A549 (cell line): Measurements from ENCODE around the gene STK17A. TPM values are rescaled to one million over a fixed set of nuclear protein-coding genes. Genes with fewer than 3 reads are reported as not detected.
A peak's percentile ranks its signal among the peaks of the same experiment; 100 is the strongest.

Experiments
- ATAC-seq, 2 experiments: fragments of 200-7000 bp in 1 of 2; fragments of >200 bp in 1 of 2; cut with Nextera tagmentation in 1 of 2; cut with Tn5 transposase in 1 of 2; 3 replicates each; pipeline versions ENCODE4 v1.8.0 to v1.9.1; 2018 to 2020; ENCODE audit warnings: mild to moderate bottlenecking in 1 of 2, moderate library complexity in 1 of 2
- CTCF ChIA-PET: fragments of 300-600 bp; sonication (Branson Sonifier 250); formaldehyde crosslinking; extraction: SDS; loops from one replicate; lab custom pipeline; 2021; ENCODE audit warnings: antibody characterized with exemption, inconsistent platforms; lab: Yijun Ruan, JAX
- POLR2A ChIA-PET: fragments of 350-600 bp; formaldehyde crosslinking; extraction: SDS; loops from one replicate; lab custom pipeline; 2021; ENCODE audit warnings: antibody characterized with exemption, inconsistent platforms; lab: Yijun Ruan, JAX
- DNase-seq, 2 experiments: peaks; one replicate each; pipeline versions ENCODE4 v3.0.0 to v3.0.0-alpha.2; 2011 to 2016; ENCODE audit warnings: low read depth in 1 of 2, low spot score in 1 of 2
- FAIRE-seq: peaks from 2 replicates; lab custom pipeline; 2011; peaks lifted over from hg19 to GRCh38; lab: Jason Lieb, UNC
- H3K27ac ChIP-seq, 2 experiments: fragments of >200 bp; sonication (Bioruptor Twin); formaldehyde crosslinking; 3 replicates each; pipeline ENCODE4 v1.5.1; 2016 to 2017
- H3K4me1 ChIP-seq: fragments of >200 bp; sonication (Bioruptor Twin); formaldehyde crosslinking; 3 replicates; pipeline ENCODE4 v1.6.1; 2016
- H3K4me2 ChIP-seq: fragments of >200 bp; sonication (Bioruptor Twin); formaldehyde crosslinking; 3 replicates; pipeline ENCODE4 v1.6.1; 2016
- H3K4me3 ChIP-seq: fragments of >200 bp; sonication (Bioruptor Twin); formaldehyde crosslinking; 3 replicates; pipeline ENCODE4 v1.5.1; 2016
- H3K9me3 ChIP-seq: fragments of >200 bp; sonication (Bioruptor Twin); formaldehyde crosslinking; 3 replicates; pipeline ENCODE4 v1.6.1; 2016
- ATOH8 ChIP-seq: fragments of 250-450 bp; sonication (Bioruptor Pico); IDR thresholded peaks from 2 replicates; pipeline ENCODE4 v1.5.0; 2020; ENCODE audit warnings: low read depth, mild to moderate bottlenecking, moderate library complexity
- BCL3 ChIP-seq: fragments of >200 bp; sonication (Bioruptor Twin); formaldehyde crosslinking; IDR thresholded peaks from 3 replicates; pipeline ENCODE4 v1.6.1; 2016
- CHD4 ChIP-seq: fragments of 200-600 bp; sonication (generic); IDR thresholded peaks from 2 replicates; pipeline ENCODE4 v1.6.1; 2016; ENCODE audit warnings: antibody characterized with exemption, mild to moderate bottlenecking, borderline replicate concordance
- E2F6 ChIP-seq: IDR thresholded peaks from 2 replicates; pipeline ENCODE4 v1.6.1; 2012; ENCODE audit warnings: low read depth, borderline replicate concordance
- FOXS1 ChIP-seq: fragments of 250-450 bp; sonication (Bioruptor Pico); IDR thresholded peaks from 2 replicates; pipeline ENCODE4 v1.5.0; 2020; ENCODE audit warnings: mild to moderate bottlenecking, moderate library complexity
- GATA3 ChIP-seq: IDR thresholded peaks from 2 replicates; pipeline ENCODE4 v1.6.1; 2012; ENCODE audit warnings: borderline replicate concordance
- JUN ChIP-seq, 2 experiments: fragments of >200 bp; sonication (Bioruptor Twin); formaldehyde crosslinking; IDR thresholded peaks; 2 replicates in 1 of 2; 3 replicates in 1 of 2; pipeline ENCODE4 v1.6.1; 2016 to 2017
- JUNB ChIP-seq: fragments of >200 bp; sonication (Bioruptor Twin); formaldehyde crosslinking; IDR thresholded peaks from 2 replicates; pipeline ENCODE4 v1.6.1; 2016
- KDM5A ChIP-seq: fragments of 200-600 bp; sonication (generic); IDR thresholded peaks from 2 replicates; pipeline ENCODE4 v1.6.1; 2016; ENCODE audit warnings: antibody characterized with exemption, mild to moderate bottlenecking
- NR3C1 ChIP-seq: fragments of >200 bp; sonication (Bioruptor Twin); formaldehyde crosslinking; IDR thresholded peaks from 3 replicates; pipeline ENCODE4 v1.6.1; 2017
- PHF8 ChIP-seq: fragments of 200-600 bp; sonication (generic); IDR thresholded peaks from 2 replicates; pipeline ENCODE4 v1.6.1; 2016; ENCODE audit warnings: low read depth, mild to moderate bottlenecking, antibody characterized with exemption, moderate library complexity, borderline replicate concordance
- RFX5 ChIP-seq: fragments of 450-650 bp; IDR thresholded peaks from 2 replicates; pipeline ENCODE4 v1.7.1; 2014; ENCODE audit warnings: antibody characterized with exemption, mild to moderate bottlenecking, moderate library complexity
- SREBF2 ChIP-seq: fragments of 450-650 bp; IDR thresholded peaks from 2 replicates; pipeline ENCODE4 v1.6.1; 2014; ENCODE audit warnings: mild to moderate bottlenecking, moderate library complexity
- TFCP2L1 ChIP-seq: fragments of 250-450 bp; sonication (Bioruptor Pico); IDR thresholded peaks from 2 replicates; pipeline ENCODE4 v1.5.0; 2021; ENCODE audit warnings: mild to moderate bottlenecking
- TP53 ChIP-seq: fragments of 250-450 bp; sonication (Bioruptor Pico); IDR thresholded peaks from 2 replicates; pipeline ENCODE4 v1.5.0; 2021; ENCODE audit warnings: mild to moderate bottlenecking, moderate library complexity
- ZC3H11A ChIP-seq: fragments of 450-650 bp; IDR thresholded peaks from 2 replicates; pipeline ENCODE4 v1.6.1; 2014; ENCODE audit warnings: antibody characterized with exemption, mild to moderate bottlenecking
- ZFP36 ChIP-seq: fragments of 450-650 bp; IDR thresholded peaks from 2 replicates; pipeline ENCODE4 v1.6.1; 2014; ENCODE audit warnings: borderline replicate concordance; ENCODE audit not compliant: partially characterized antibody
- WGBS: methylation state at CpG from one replicate; pipeline ENCODE4 v1.1.6; 2017; ENCODE audit errors: missing lambda C conversion rate; 5-methylcytosine and 5-hydroxymethylcytosine counted together
- polyA plus RNA-seq, 4 experiments: library from polyadenylated mRNA; depleted of rRNA in 3 of 4; stranded (reverse); fragments of >200 nt; fragmentation: RNase III in 1 of 4; extraction: RNeasy Plus Mini Kit Qiagen cat#74134 plus additional on column Dnase treatment in 1 of 4; gene quantifications; 2 replicates in 3 of 4; 3 replicates in 1 of 4; pipeline ENCODE4 v1.2.3, GENCODE V29; 2011 to 2017
- TF ChIP-seq, protein P1 (sequence below): fragments of 450-650 bp; IDR thresholded peaks from 2 replicates; pipeline ENCODE4 v1.6.1; 2014; ENCODE audit warnings: antibody characterized with exemption
- TF ChIP-seq, protein P2 (sequence below): fragments of 250-450 bp; sonication (Bioruptor Pico); IDR thresholded peaks from 2 replicates; pipeline ENCODE4 v1.5.0; 2021; ENCODE audit warnings: mild to moderate bottlenecking, moderate library complexity, borderline replicate concordance
- TF ChIP-seq, protein P3 (sequence below): IDR thresholded peaks from 2 replicates; pipeline ENCODE4 v1.6.1; 2012

STK17A gene
- polyA plus RNA-seq, 2 of the 4 experiments (the other 2 are of a cell fraction): 27.3 to 47.5 TPM

GRCh38 chr7:43576241-43576640 lies 6.7 kb upstream of the STK17A start:
- WGBS: 90% methylated on average over 3 of the region's 3 CpGs
- POLR2A ChIA-PET: no interaction called here
- CTCF ChIA-PET: interaction anchor here (0.8 kb wide), 1 partner anchor 137 kb away, joined by 3 read pairs; no protein-coding TSS in a partner anchor

GRCh38 chr7:43577485-43577951 lies 5.4 kb upstream of the STK17A start:
- TF ChIP-seq TP53 (CRISPR knock-in tag): peak; percentile 59; the same call in 1 of the 2 replicates
- no peak for TF ChIP-seq FOXS1 (CRISPR knock-in tag)
- WGBS: 78% methylated on average over 6 of the region's 6 CpGs
- DNase-seq (peak in 1 of 2 experiments; percentile 59), ATAC-seq (no peak), FAIRE-seq (no peak)
- H3K4me1 ChIP-seq: peaks cover 17% of the 10 kb centered on the region
- CTCF ChIA-PET: interaction anchor here (1.0 to 9.6 kb wide), 2 partner anchors 122 to 262 kb away, joined by 3 to 261 read pairs; no protein-coding TSS in a partner anchor
- H3K9me3 ChIP-seq: no peaks in the 10 kb centered on the region
- peak overlapping the region; percentile 6 to 40; a peak in 3 of 6 replicates for H3K27ac ChIP-seq
- no peak overlapping the region for H3K4me3 ChIP-seq
- POLR2A ChIA-PET: no interaction called here
- H3K4me2 ChIP-seq: no peak overlapping the region

More at GRCh38 chr7:43576241-43576640, 6.7 kb upstream of the STK17A start:
- Histone ChIP-seq H3K4me2 (no peak overlapping the region), H3K27ac (no peak overlapping the region)
- peak; percentile 65 for FAIRE-seq
- no peak for TF ChIP-seq KDM5A
- no peak for TF ChIP-seq ZC3H11A
- TF ChIP-seq CHD4: no peak
- TF ChIP-seq JUN (IDR thresholded peaks at IDR 0.05): no peak
- no peak for TF ChIP-seq TFCP2L1 (CRISPR knock-in tag)
- TF ChIP-seq SREBF2: no peak
- no peak for TF ChIP-seq RFX5
- TF ChIP-seq ATOH8: no peak
- TF ChIP-seq BCL3: no peak
- TF ChIP-seq, protein P1, sequence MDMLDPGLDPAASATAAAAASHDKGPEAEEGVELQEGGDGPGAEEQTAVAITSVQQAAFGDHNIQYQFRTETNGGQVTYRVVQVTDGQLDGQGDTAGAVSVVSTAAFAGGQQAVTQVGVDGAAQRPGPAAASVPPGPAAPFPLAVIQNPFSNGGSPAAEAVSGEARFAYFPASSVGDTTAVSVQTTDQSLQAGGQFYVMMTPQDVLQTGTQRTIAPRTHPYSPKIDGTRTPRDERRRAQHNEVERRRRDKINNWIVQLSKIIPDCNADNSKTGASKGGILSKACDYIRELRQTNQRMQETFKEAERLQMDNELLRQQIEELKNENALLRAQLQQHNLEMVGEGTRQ: no peak
- TF ChIP-seq, all 56 proteins: peak for 0
- DNase-seq (no peak), ATAC-seq (no peak)
- H3K4me3 ChIP-seq: no peak overlapping the region
- no peaks in the 10 kb centered on the region for H3K9me3 ChIP-seq
- H3K4me1 ChIP-seq: peaks cover 19% of the 10 kb centered on the region

- ATAC-seq (peak; percentile 61 to 68), FAIRE-seq (no peak), DNase-seq (peak in 1 of 2 experiments; percentile 75)
- peaks cover 41% of the 10 kb centered on the region for H3K4me1 ChIP-seq
- WGBS: under 1% methylated on average over 44 of the region's 66 CpGs
- H3K4me2 ChIP-seq: peak overlapping the region; percentile 90
- TF ChIP-seq E2F6: peak; percentile 34; the same call in 1 of the 2 replicates
- TF ChIP-seq ZFP36: no peak
- no peak; the same call in 1 of the 2 replicates for TF ChIP-seq GATA3
- no peak for TF ChIP-seq JUNB
- TF ChIP-seq, protein P2, sequence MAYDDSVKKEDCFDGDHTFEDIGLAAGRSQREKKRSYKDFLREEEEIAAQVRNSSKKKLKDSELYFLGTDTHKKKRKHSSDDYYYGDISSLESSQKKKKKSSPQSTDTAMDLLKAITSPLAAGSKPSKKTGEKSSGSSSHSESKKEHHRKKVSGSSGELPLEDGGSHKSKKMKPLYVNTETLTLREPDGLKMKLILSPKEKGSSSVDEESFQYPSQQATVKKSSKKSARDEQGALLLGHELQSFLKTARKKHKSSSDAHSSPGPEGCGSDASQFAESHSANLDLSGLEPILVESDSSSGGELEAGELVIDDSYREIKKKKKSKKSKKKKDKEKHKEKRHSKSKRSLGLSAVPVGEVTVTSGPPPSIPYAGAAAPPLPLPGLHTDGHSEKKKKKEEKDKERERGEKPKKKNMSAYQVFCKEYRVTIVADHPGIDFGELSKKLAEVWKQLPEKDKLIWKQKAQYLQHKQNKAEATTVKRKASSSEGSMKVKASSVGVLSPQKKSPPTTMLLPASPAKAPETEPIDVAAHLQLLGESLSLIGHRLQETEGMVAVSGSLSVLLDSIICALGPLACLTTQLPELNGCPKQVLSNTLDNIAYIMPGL (CRISPR knock-in tag): no peak
- TF ChIP-seq NR3C1: no peak
- TF ChIP-seq, protein P3, sequence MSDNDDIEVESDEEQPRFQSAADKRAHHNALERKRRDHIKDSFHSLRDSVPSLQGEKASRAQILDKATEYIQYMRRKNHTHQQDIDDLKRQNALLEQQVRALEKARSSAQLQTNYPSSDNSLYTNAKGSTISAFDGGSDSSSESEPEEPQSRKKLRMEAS: peak; percentile 77
- TF ChIP-seq PHF8: peak; percentile 29; the same call in 1 of the 2 replicates
- no peaks in the 10 kb centered on the region for H3K9me3 ChIP-seq
- peak overlapping the region; percentile 87 to 94 for H3K27ac ChIP-seq
- POLR2A ChIA-PET: interaction anchor here (0.6 to 2.8 kb wide), 14 partner anchors 9 to 255 kb away, joined by 3 to 120 read pairs (median 6); partner anchors contain the start of genes BLVRA and COA1
- peak overlapping the region; percentile 88 for H3K4me3 ChIP-seq
- CTCF ChIA-PET: interaction anchor here (0.5 to 9.6 kb wide), 65 partner anchors 7 to 651 kb away, joined by 3 to 261 read pairs (median 6); partner anchors contain the start of genes COA1, MRPL32 and PSMA2
These were observed 701 bp downstream of the STK17A start for GRCh38 chr7:43583424-43584194.
